Endothelial cell of umbilical vein (primary cell): ENCODE results near the gene ELOB. TPM values are rescaled to one million over a fixed set of nuclear protein-coding genes. Genes with fewer than 3 reads are reported as not detected.

Experiments
- BruUV-seq: library from RNA; stranded (reverse); fragments of 400-500 nt; replicated peaks from 2 replicates; lab custom pipeline; 2021; lab: Mats Ljungman, UMichigan
- CTCF ChIA-PET: fragments of 300-600, 350-600 bp; sonication (Branson Sonifier 250); formaldehyde crosslinking; loops from one replicate; lab custom pipeline; 2021; ENCODE audit warnings: antibody characterized with exemption, inconsistent platforms; lab: Charles Lee
- POLR2A ChIA-PET: fragments of 300-600, 350-600 bp; sonication (Branson Sonifier 250); formaldehyde crosslinking; loops from one replicate; lab custom pipeline; 2021; ENCODE audit warnings: antibody characterized with exemption, inconsistent platforms; lab: Charles Lee
- DNase-seq: peaks from one replicate; pipeline ENCODE4 v3.0.0-alpha.2; 2011; ENCODE audit warnings: low read depth, low spot score
- FAIRE-seq: peaks from 2 replicates; lab custom pipeline; 2011; peaks lifted over from hg19 to GRCh38; lab: Jason Lieb, UNC
- H2AFZ ChIP-seq: 2 replicates; pipeline ENCODE4 v1.6.0; 2012; ENCODE audit warnings: low read depth, low read length, control low read depth, inconsistent platforms
- H3K27ac ChIP-seq: 2 replicates; pipeline ENCODE4 v1.5.1; 2011; ENCODE audit warnings: low read depth, mild to moderate bottlenecking, control low read depth, low read length, moderate library complexity; ENCODE audit not compliant: insufficient read depth
- H3K27me3 ChIP-seq, 2 experiments: 2 replicates each; pipeline versions ENCODE4 v1.6.0 to v1.6.1; 2011; ENCODE audit warnings: low read length in 2 of 2, mixed read lengths in 1 of 2; ENCODE audit not compliant: control insufficient read depth in 2 of 2, insufficient read depth in 2 of 2
- H3K36me3 ChIP-seq, 2 experiments: 2 replicates in 1 of 2; 3 replicates in 1 of 2; pipeline ENCODE4 v1.5.1; 2011; ENCODE audit warnings: low read length in 2 of 2, mild to moderate bottlenecking in 1 of 2, moderate library complexity in 1 of 2; ENCODE audit not compliant: control insufficient read depth in 2 of 2, insufficient read depth in 2 of 2; ENCODE audit errors: extremely low read depth in 1 of 2
- H3K4me1 ChIP-seq: 3 replicates; pipeline ENCODE4 v1.5.1; 2011; ENCODE audit warnings: mild to moderate bottlenecking, low read length; ENCODE audit not compliant: control insufficient read depth, insufficient read depth; ENCODE audit errors: extremely low read depth
- H3K4me2 ChIP-seq: 2 replicates; pipeline ENCODE4 v1.6.1; 2011; ENCODE audit warnings: low read length, control low read depth, mixed read lengths; ENCODE audit not compliant: insufficient read depth
- H3K4me3 ChIP-seq, 3 experiments: fragments of 200-600 bp in 1 of 3; sonication (generic), shearing (Covaris generic) in 1 of 3; replicated peaks in 1 of 3; 2 replicates each; pipeline ENCODE4 v1.5.1; 2011 to 2016; ENCODE audit warnings: control low read depth in 3 of 3, low read length in 3 of 3, mild to moderate bottlenecking in 2 of 3, inconsistent platforms in 1 of 3, low read depth in 1 of 3, moderate library complexity in 1 of 3; ENCODE audit not compliant: insufficient read depth in 1 of 3
- H3K79me2 ChIP-seq: 2 replicates; pipeline ENCODE4 v1.6.0; 2012; ENCODE audit warnings: low read length, inconsistent platforms; ENCODE audit not compliant: control insufficient read depth, insufficient read depth
- H3K9ac ChIP-seq: replicated peaks from 2 replicates; pipeline ENCODE3; 2011; ENCODE audit warnings: low read length, control low read depth; ENCODE audit not compliant: insufficient read depth; ENCODE audit errors: extremely low read depth
- H3K9me1 ChIP-seq: replicated peaks from 3 replicates; pipeline ENCODE4 v1.6.0; 2011; ENCODE audit warnings: mild to moderate bottlenecking, low read length; ENCODE audit not compliant: control insufficient read depth, insufficient read depth; ENCODE audit errors: extremely low read depth
- H3K9me3 ChIP-seq: replicated peaks from 2 replicates; pipeline ENCODE4 v1.5.1; 2012; ENCODE audit warnings: low read length, inconsistent platforms; ENCODE audit not compliant: control insufficient read depth, insufficient read depth
- H4K20me1 ChIP-seq: replicated peaks from 2 replicates; pipeline ENCODE3; 2011; ENCODE audit warnings: mild to moderate bottlenecking, low read length; ENCODE audit not compliant: control insufficient read depth, insufficient read depth; ENCODE audit errors: extremely low read depth
- EZH2 ChIP-seq: IDR thresholded peaks from 2 replicates; pipeline ENCODE4 v1.6.1; 2012; ENCODE audit warnings: borderline replicate concordance, low read depth, mild to moderate bottlenecking, moderate library complexity, low read length, inconsistent platforms; ENCODE audit not compliant: severe bottlenecking
- FOS ChIP-seq: IDR thresholded peaks from 2 replicates; pipeline ENCODE4 v1.6.1; 2011; ENCODE audit warnings: mild to moderate bottlenecking, low read length, moderate library complexity, borderline replicate concordance; ENCODE audit not compliant: insufficient read depth
- GATA2 ChIP-seq: IDR thresholded peaks from 2 replicates; pipeline ENCODE4 v1.7.0; 2011; ENCODE audit warnings: low read depth, mild to moderate bottlenecking, moderate library complexity, mixed read lengths, low read length; ENCODE audit not compliant: insufficient read length, insufficient read depth
- JUN ChIP-seq: IDR thresholded peaks from 2 replicates; pipeline ENCODE4 v1.6.1; 2011; ENCODE audit warnings: borderline replicate concordance, low read depth; ENCODE audit not compliant: insufficient read length, insufficient read depth
- MAX ChIP-seq: IDR thresholded peaks from 2 replicates; pipeline ENCODE4 v1.6.1; 2011; ENCODE audit not compliant: insufficient read depth, insufficient read length
- MYC ChIP-seq: IDR thresholded peaks from one replicate; pipeline ENCODE4 v1.6.1; 2011; ENCODE audit warnings: mild to moderate bottlenecking, low read depth, low read length
- POLR2A ChIP-seq: IDR thresholded peaks from 2 replicates; pipeline ENCODE4 v1.6.1; 2012; ENCODE audit warnings: low read depth, mild to moderate bottlenecking, control low read depth, low read length
- POLR2AphosphoS5 ChIP-seq: IDR thresholded peaks from 2 replicates; pipeline ENCODE4 v1.6.1; 2012; ENCODE audit warnings: low read depth, mild to moderate bottlenecking, control low read depth, low read length, moderate library complexity; ENCODE audit not compliant: insufficient read depth
- dilution Hi-C: fragments of 300-500 bp; cut with MboI; formaldehyde crosslinking; loops from one replicate; pipeline ENCODE4 v1.15.0; 2019; ENCODE audit warnings: low sequenced_read_pairs; ENCODE audit not compliant: extremely low pct_ligation_motif_present
- intact Hi-C: fragments of 100-400 bp; cut with micrococcal nuclease; formaldehyde crosslinking; loops from one replicate; pipeline ENCODE4 v1.10.0; 2022
- polyA plus RNA-seq, 4 experiments: library from polyadenylated mRNA; depleted of rRNA in 3 of 4; stranded (reverse) in 3 of 4; unstranded in 1 of 4; fragments of >200 nt; gene quantifications; 2 replicates each; pipeline versions ENCODE4 v1.2.1 to v1.2.3, GENCODE V29; 2011 to 2012; ENCODE audit warnings: missing spikeins in 1 of 4
- total RNA-seq: library from RNA; stranded (reverse); gene quantifications from 2 replicates; pipeline ENCODE4 v1.2.3, GENCODE V29; 2021

Gene ELOB
- total and polyA plus RNA-seq, 2 donors (not counting 3 experiments of a cell fraction or from before 2014, with no cell fraction given): 251 to 848 TPM

GRCh38 chr16:2798723-2799204, 21.7 kb upstream of the ELOB start:
- ChIA-PET CTCF (interaction anchor here (1.1 to 2.4 kb wide), 2 partner anchors 40 to 128 kb away, joined by 3 to 6 read pairs; no protein-coding TSS in a partner anchor), POLR2A (no interaction called here)
- H3K9me3 ChIP-seq: no peaks in the 10 kb centered on the region
- dilution Hi-C loops (no loop called here), intact Hi-C loops (no loop called here)
- no peak overlapping the region for H2AFZ ChIP-seq
- peaks cover 5 to 7% of the 10 kb centered on the region in 2 experiments for H3K27me3 ChIP-seq
- no peak overlapping the region for H3K27ac ChIP-seq
- no peaks in the 10 kb centered on the region for H3K36me3 ChIP-seq
- DNase-seq: no peak
- TF ChIP-seq MAX (no peak), POLR2A (no peak), EZH2 (no peak), POLR2AphosphoS5 (no peak)
- FAIRE-seq: no peak
- no TSS peak for BruUV-seq
- H3K4me1 ChIP-seq: no peaks in the 10 kb centered on the region
- no peak overlapping the region for H3K4me2 ChIP-seq
- no peak overlapping the region for H3K9ac ChIP-seq
- no peaks in the 10 kb centered on the region for H3K79me2 ChIP-seq
- no peaks in the 10 kb centered on the region for H3K9me1 ChIP-seq
- H4K20me1 ChIP-seq: no peaks in the 10 kb centered on the region
- H3K4me3 ChIP-seq: no peak overlapping the region

GRCh38 chr16:2795395-2796143, 18.5 kb upstream of the ELOB start:
- BruUV-seq: no TSS peak
- Histone ChIP-seq H3K9me1 (no peaks in the 10 kb centered on the region), H3K4me2 (no peak overlapping the region), H3K27ac (no peak overlapping the region), H3K9ac (no peak overlapping the region), H3K27me3 (peaks cover 4 to 7% of the 10 kb centered on the region in 2 experiments), H4K20me1 (no peaks in the 10 kb centered on the region), H3K36me3 (no peaks in the 10 kb centered on the region), H3K4me1 (no peaks in the 10 kb centered on the region), H2AFZ (no peak overlapping the region), H3K4me3 (no peak overlapping the region), H3K9me3 (no peaks in the 10 kb centered on the region), H3K79me2 (no peaks in the 10 kb centered on the region)
- POLR2A ChIA-PET: no interaction called here
- FAIRE-seq: no peak
- TF ChIP-seq MYC: no peak
- no peak for TF ChIP-seq GATA2
- TF ChIP-seq EZH2: no peak
- no peak for TF ChIP-seq FOS
- no peak for TF ChIP-seq POLR2AphosphoS5
- no peak for TF ChIP-seq JUN
- intact Hi-C loops (no loop called here), dilution Hi-C loops (no loop called here)
- DNase-seq: no peak
- CTCF ChIA-PET: no interaction called here
